HEK293T (cell line): Measurements from ENCODE around the gene SLC6A11.

Experiments
- CTCF ChIA-PET: fragments of 350-600 bp; formaldehyde crosslinking; extraction: SDS; loops from one replicate; lab custom pipeline; 2021; ENCODE audit warnings: antibody characterized with exemption, inconsistent platforms; lab: Yijun Ruan, JAX
- POLR2A ChIA-PET: fragments of 350-600 bp; formaldehyde crosslinking; extraction: SDS; loops from one replicate; lab custom pipeline; 2020; ENCODE audit warnings: antibody characterized with exemption, inconsistent platforms; lab: Yijun Ruan, JAX
- DNase-seq: peaks from one replicate; pipeline ENCODE4 v3.0.0; 2012; ENCODE audit warnings: mixed read lengths; ENCODE audit errors: extremely low spot score
- ARNT ChIP-seq: fragments of 450-650 bp; IDR thresholded peaks from 2 replicates; pipeline ENCODE4 v1.6.1; 2017; ENCODE audit warnings: mild to moderate bottlenecking
- BHLHE40 ChIP-seq: fragments of 450-650 bp; IDR thresholded peaks from 2 replicates; pipeline ENCODE4 v1.6.1; 2016; ENCODE audit warnings: mild to moderate bottlenecking, moderate library complexity, borderline replicate concordance
- CTBP1 ChIP-seq: fragments of 450-650 bp; IDR thresholded peaks from 2 replicates; pipeline ENCODE4 v1.6.1; 2016; ENCODE audit warnings: borderline replicate concordance
- ELF4 ChIP-seq: fragments of 450-650 bp; IDR thresholded peaks from 2 replicates; pipeline ENCODE4 v1.6.1; 2017; ENCODE audit warnings: antibody characterized with exemption
- FOXA1 ChIP-seq: fragments of 450-650 bp; IDR thresholded peaks from 2 replicates; pipeline ENCODE4 v1.6.1; 2016; ENCODE audit warnings: mild to moderate bottlenecking
- FOXK2 ChIP-seq: fragments of 450-650 bp; IDR thresholded peaks from 2 replicates; pipeline ENCODE4 v1.6.1; 2016; ENCODE audit warnings: mild to moderate bottlenecking
- FOXM1 ChIP-seq: fragments of 450-650 bp; IDR thresholded peaks from 2 replicates; pipeline ENCODE4 v1.6.1; 2017; ENCODE audit warnings: mild to moderate bottlenecking, borderline replicate concordance
- HDGF ChIP-seq: fragments of 450-650 bp; IDR thresholded peaks from 2 replicates; pipeline ENCODE4 v1.6.1; 2017; ENCODE audit warnings: antibody characterized with exemption, borderline replicate concordance
- L3MBTL2 ChIP-seq: fragments of 450-650 bp; conservative IDR thresholded peaks from 2 replicates; pipeline ENCODE4 v1.6.1; 2016; ENCODE audit warnings: mild to moderate bottlenecking
- LEF1 ChIP-seq: fragments of 450-650 bp; IDR thresholded peaks from 2 replicates; pipeline ENCODE4 v1.6.1; 2017; ENCODE audit warnings: mild to moderate bottlenecking, borderline replicate concordance
- NFRKB ChIP-seq: fragments of 450-650 bp; IDR thresholded peaks from 2 replicates; pipeline ENCODE4 v1.6.1; 2016; ENCODE audit warnings: mild to moderate bottlenecking, moderate library complexity
- PKNOX1 ChIP-seq: fragments of 450-650 bp; IDR thresholded peaks from 2 replicates; pipeline ENCODE4 v1.6.1; 2016
- SP1 ChIP-seq: fragments of 450-650 bp; IDR thresholded peaks from 2 replicates; pipeline ENCODE4 v1.6.1; 2017
- SUZ12 ChIP-seq: fragments of 450-650 bp; IDR thresholded peaks from 2 replicates; pipeline ENCODE4 v1.6.1; 2016; ENCODE audit warnings: mild to moderate bottlenecking
- TARDBP ChIP-seq: fragments of 450-650 bp; IDR thresholded peaks from 2 replicates; pipeline ENCODE4 v1.6.1; 2016
- ZNF384 ChIP-seq: fragments of 450-650 bp; IDR thresholded peaks from 2 replicates; pipeline ENCODE4 v1.6.1; 2016

SLC6A11 gene

GRCh38 chr3:10822708-10823515 is 6.9 kb downstream of the SLC6A11 start:
- ChIA-PET POLR2A (no interaction called here), CTCF (no interaction called here)
- no peak for DNase-seq
- TF ChIP-seq SP1 = no peak
- TF ChIP-seq LEF1 = no peak
- TF ChIP-seq ZNF384 = no peak
- no peak for TF ChIP-seq NFRKB
- no peak for TF ChIP-seq HDGF
- no peak for TF ChIP-seq FOXK2
- TF ChIP-seq ELF4 = no peak
- no peak for TF ChIP-seq FOXA1
- no peak for TF ChIP-seq CTBP1
- no peak for TF ChIP-seq PKNOX1
- no peak for TF ChIP-seq TARDBP
- no peak for TF ChIP-seq ARNT

GRCh38 chr3:10823516-10823818 is 7.4 kb downstream of the SLC6A11 start:
- TF ChIP-seq FOXA1 = no peak
- no peak for TF ChIP-seq ARNT
- TF ChIP-seq PKNOX1 = no peak
- no peak for TF ChIP-seq TARDBP
- TF ChIP-seq CTBP1 = no peak
- no peak for TF ChIP-seq ZNF384
- no peak for TF ChIP-seq HDGF
- TF ChIP-seq BHLHE40 = no peak
- TF ChIP-seq FOXK2 = no peak
- TF ChIP-seq SUZ12 = no peak
- no peak for TF ChIP-seq ELF4
- TF ChIP-seq LEF1 = no peak
- no peak for TF ChIP-seq SP1
- no peak for TF ChIP-seq FOXM1
- no peak for TF ChIP-seq NFRKB
- TF ChIP-seq L3MBTL2 = no peak
- POLR2A ChIA-PET = no interaction called here
- CTCF ChIA-PET = no interaction called here
- no peak for DNase-seq

GRCh38 chr3:10824468-10824867 is 8.4 kb downstream of the SLC6A11 start:
- ChIA-PET POLR2A (no interaction called here), CTCF (no interaction called here)
- DNase-seq = no peak
- no peak for TF ChIP-seq PKNOX1
- no peak for TF ChIP-seq FOXK2
- TF ChIP-seq SP1 = no peak
- no peak for TF ChIP-seq NFRKB

GRCh38 chr3:10833855-10834414 is 17.9 kb downstream of the SLC6A11 start:
- POLR2A ChIA-PET = no interaction called here
- DNase-seq = no peak
- TF ChIP-seq ELF4 = no peak
- no peak for TF ChIP-seq CTBP1
- no peak for TF ChIP-seq BHLHE40
- no peak for TF ChIP-seq HDGF
- no peak for TF ChIP-seq FOXK2
- no peak for TF ChIP-seq ARNT
- TF ChIP-seq PKNOX1 = no peak
- no peak for TF ChIP-seq LEF1
- TF ChIP-seq L3MBTL2 = no peak
- CTCF ChIA-PET = interaction anchor here (0.6 kb wide), 1 partner anchor 163 kb away, joined by 3 read pairs; no protein-coding TSS in a partner anchor

GRCh38 chr3:10834951-10835350 is 18.9 kb downstream of the SLC6A11 start:
- CTCF ChIA-PET = no interaction called here
- TF ChIP-seq PKNOX1 = no peak
- no peak for TF ChIP-seq CTBP1
- TF ChIP-seq LEF1 = no peak
- no peak for TF ChIP-seq ELF4
- no peak for TF ChIP-seq FOXA1
- no peak for TF ChIP-seq FOXM1
- no peak for TF ChIP-seq BHLHE40
- TF ChIP-seq ZNF384 = no peak
- no peak for TF ChIP-seq TARDBP
- TF ChIP-seq NFRKB = no peak
- no peak for TF ChIP-seq SUZ12
- TF ChIP-seq FOXK2 = no peak
- TF ChIP-seq HDGF = no peak
- POLR2A ChIA-PET = no interaction called here
- DNase-seq = no peak
